COLO668 (cell line): ENCODE results near the gene KCNF1.
"Not testable (repeated sequence)": the region's sequence is repeated elsewhere in the genome, so short reads cannot be mapped to it uniquely, and the experiment has no call there.

ENCODE experiments used
- DNase-seq: peaks from one replicate; lab custom pipeline; 2025; ENCODE audit not compliant: unreplicated experiment; lab: John Stamatoyannopoulos, UW

Gene KCNF1

GRCh38 chr2:10935953-10936942 is 24.5 kb downstream of the KCNF1 start:
- peak; percentile 53 for DNase-seq

GRCh38 chr2:10939058-10939457 is 27.3 kb downstream of the KCNF1 start:
- no peak for DNase-seq

GRCh38 chr2:10940596-10940995 is 28.9 kb downstream of the KCNF1 start:
- DNase-seq = no peak

- DNase-seq = no peak
These were observed 29.6 kb downstream of the KCNF1 start for GRCh38 chr2:10941383-10941782.

DNA sequence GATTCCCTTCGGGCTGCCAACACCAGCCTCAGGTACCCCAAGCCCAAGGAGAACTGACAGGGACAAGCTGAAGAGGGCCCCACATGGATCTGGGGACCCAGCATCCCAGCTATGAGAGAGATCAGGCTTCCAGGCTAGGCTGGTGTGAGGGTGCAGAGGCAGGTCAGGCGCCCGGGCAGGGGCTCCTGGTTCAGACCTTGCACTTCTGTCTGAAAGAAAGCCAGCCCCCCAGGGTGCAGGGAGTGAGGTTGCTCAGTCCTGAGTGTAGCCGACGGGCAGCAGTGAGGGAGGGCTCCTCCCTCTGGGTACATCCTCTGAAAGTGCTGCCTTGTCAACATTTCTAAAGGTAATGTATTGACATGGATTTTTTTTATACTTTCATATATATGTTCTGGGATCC is 33.1 kb downstream of the KCNF1 start:
- no peak for DNase-seq

DNA sequence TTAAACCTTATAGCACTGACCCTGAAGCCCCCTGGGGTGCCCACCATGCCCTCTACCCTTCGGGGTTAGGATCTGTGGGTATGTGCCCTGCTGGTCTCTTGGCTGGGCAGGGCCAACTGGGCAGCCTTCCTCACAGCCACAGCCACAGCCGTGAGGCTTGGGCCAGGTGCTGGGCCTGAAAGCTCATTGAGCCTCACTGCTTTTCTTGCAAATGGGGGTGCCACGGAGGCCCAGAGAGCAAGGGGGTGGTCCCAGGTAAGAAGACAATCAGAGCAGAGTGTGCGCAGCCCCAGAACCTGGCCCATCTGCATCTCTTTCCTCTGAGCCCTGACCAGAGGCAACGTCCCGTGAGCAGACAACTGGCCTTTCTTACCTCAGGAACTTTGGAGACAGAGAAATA is 34.7 kb downstream of the KCNF1 start:
- DNase-seq = no peak

- no peak for DNase-seq
These were observed 35.3 kb downstream of the KCNF1 start for GRCh38 chr2:10947005-10947440.

GRCh38 chr2:10947446-10948187 is 35.9 kb downstream of the KCNF1 start:
- no peak for DNase-seq

DNA sequence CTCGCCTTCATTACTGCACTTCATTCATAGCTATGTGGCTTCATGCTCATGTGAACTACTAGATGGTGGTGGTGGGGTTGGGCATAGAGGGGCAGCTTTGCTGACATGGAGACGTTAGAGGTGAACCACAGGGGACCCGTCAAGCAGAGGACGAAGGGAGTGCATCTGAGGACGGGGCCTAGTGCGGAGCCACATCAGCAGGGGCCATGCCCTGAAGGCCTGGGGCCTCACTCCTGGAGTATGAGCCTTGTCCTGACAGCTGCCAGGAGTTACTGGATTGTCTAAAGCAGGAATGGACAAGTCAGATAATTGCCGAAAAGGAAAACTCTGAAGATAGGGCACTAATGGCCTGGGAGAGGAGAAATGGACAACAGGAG is 36.4 kb downstream of the KCNF1 start:
- no peak for DNase-seq

GRCh38 chr2:10948606-10949230 is 37.0 kb downstream of the KCNF1 start:
- DNase-seq = no peak

DNA sequence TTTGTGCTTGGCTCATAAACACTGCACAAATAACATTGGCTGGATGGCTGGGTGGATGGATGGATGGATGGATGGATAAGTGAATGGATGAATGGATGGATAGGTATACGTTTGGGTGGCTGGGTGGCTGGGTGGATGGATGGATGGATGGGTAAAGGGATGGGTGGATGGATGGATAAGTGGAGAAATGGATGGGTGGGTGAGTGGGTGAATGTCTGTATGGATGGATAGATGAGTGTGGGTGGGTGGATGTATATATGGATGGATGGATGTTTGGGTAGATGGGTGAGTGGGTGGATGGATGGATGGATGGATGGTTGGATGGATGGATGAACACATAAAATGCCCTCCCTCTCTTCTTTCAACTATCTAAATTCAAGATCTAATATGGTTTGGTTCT is 38.1 kb downstream of the KCNF1 start:
- no peak for DNase-seq

DNA sequence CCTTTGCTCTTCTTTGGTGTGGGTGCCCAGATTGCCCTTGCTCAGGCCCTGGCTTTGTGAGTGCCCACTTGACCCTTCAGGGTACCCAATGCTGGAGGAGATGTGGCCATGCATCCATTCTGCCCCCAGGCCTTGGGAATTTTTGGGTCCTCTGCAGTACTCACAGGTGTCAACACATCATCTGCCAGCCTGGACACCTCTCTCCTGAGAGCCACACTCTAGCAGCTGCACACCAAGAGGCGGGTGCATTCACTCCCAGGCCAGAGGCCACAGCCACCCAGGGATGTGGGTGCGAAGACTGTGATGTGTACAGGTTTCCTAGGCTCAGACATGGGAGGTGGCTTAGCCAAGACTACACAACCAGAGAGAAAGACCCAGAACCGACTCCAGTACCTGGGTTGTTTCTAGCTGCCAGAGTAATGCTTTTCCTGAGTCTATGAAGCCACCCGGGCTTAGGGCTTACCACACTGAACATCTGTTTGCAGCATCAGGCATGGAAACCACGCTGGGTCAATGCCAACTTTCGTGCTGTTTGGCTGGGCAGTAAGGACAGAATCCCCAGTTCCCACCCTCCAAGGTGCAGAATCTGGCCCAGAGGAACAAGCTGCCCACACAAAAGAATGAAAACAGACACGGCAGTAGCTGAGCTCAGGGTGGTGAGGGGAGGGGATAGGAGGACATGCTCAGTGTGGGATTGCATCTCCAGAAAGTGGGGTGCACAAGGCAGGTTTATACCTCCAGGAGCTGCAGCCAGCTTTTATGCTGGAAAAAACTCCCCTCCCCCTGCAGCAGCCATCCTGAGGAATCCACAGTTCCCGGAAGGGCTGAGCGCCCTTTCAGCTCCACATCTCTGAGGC is 40.1 kb downstream of the KCNF1 start:
- no peak for DNase-seq

GRCh38 chr2:10954416-10954815 is 42.7 kb downstream of the KCNF1 start:
- no peak for DNase-seq

DNA sequence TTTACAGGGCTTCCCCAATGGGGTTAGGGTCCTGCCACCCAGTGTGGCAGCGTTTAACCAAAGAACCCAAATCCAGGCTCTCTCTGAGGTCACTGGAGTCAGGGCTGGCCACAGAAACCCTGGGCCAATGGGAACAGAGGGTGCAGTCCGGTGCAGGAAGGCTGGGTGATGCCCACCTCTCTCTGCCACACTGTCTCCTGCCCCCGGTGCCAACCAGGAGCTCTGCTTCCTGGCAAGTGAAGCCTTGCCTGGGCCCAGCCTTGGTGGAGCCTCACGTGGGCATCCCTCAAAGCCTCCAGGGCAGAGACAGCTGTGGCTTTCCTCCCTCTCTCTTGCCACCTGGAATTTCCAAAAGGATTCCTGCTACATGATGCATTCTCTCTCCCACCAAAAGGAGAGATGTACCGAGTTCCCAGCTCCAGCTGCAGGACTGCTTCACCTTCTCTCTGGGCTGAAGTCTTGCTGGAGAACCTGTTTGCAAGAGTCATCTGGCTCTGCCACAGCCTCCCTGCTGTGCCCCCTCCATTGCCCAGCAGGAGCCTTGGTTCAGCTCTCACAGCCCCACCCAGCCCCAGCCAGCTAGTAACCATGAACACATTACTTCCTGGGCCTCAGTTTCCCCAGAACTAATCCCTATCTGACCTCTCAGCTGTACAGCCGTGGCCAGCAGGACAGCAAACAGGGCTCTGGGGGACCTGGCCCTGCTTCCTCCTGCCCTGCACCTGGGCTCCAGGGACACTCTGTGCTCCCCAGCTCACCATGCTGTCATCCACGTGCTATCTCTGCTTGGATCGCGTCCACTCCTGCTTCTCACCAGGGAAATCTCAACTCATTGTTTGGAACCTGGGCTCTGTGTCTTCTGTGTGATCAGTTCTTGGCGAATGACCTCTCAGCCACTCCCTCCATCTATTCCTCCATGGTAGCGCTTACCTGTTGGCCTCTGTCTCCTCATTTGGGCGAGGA is 43.4 kb downstream of the KCNF1 start:
- no peak for DNase-seq

- DNase-seq = no peak
These were observed 44.5 kb downstream of the KCNF1 start for GRCh38 chr2:10956006-10956790.

- no peak for DNase-seq
These were observed 45.7 kb downstream of the KCNF1 start for GRCh38 chr2:10957391-10957790.

- not testable (repeated sequence) for DNase-seq
These were observed 46.7 kb downstream of the KCNF1 start for GRCh38 chr2:10958452-10958851.

DNA sequence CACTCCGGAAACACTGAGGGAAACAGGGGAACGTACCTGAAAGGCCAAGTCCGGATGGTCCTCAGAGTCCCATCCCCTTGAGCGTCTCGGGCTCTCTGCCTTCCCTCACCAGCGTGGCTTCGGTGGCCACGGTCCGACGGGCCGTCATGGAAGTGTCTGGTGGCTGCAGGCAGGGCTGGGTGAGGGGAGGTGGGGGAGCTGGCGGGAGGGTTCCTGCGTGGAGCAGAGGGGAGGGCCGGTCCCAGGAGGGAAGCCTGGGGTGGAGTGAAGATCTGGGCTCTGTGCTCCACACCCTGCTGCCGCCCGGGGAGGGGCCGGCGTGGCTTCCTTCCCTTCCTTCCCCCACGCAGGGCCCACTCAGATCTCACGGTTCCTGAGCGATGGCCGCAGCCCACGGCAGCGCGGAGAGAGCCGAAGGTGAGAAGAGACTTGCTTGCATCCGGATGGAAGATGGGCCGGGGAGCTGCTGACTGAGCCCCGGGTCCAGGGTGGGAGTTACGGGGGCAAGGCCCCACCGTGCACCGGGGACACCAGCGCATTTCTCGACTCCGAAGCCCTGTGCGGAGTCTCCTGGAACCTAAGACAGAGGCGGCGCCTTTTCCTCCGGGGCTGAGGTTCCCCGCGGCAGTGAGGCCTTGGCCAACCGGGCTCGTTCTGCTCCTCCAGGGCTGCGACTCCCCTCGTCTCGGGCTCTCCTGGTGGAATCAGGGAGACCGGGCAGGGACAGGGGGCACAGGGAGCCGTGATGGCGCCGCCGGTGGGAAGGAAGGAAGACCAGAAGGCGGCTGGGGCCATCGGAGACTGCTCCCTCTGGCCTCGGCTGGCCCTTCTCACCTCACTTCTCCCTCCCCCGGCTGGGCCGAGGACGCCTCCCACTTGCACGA is 49.1 kb downstream of the KCNF1 start:
- no peak for DNase-seq
